Measurements from ENCODE around the gene CACNA1E. TPM values are rescaled to one million over a fixed set of nuclear protein-coding genes. Genes with fewer than 3 reads are reported as not detected.

Gene CACNA1E
- total and polyA plus RNA-seq, 7 experiments from 2014 or later: 0.07 TPM; not detected in 6

DNA sequence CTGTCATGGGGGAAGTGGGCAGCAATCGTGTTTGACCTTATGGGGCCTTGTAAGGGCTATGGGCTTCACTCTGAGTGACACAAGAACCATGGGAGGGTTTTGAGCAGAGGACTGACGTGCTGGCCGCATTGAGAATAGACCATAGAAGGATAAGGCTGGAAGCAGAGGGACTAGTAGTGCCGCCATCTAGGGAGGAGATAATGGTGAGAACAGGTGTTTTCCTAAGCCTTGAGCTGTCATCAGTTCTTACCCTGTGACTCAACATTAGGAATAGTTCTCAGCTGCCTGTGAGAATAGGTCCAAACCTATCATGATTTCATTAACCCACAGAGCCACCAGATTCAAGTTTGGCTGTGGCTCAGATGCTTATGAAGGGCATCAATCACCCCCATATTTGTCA is 228.5 kb downstream of the CACNA1E start:
- ATAC-seq (no peak), DNase-seq (no peak)
- H3K4me3 ChIP-seq (ENCODE audit: low read length): no peak overlapping the region
- CTCF ChIA-PET: no interaction called here
- no peaks in the 10 kb centered on the region for H3K36me3 ChIP-seq (ENCODE audit: control insufficient read depth in 2 of 3, insufficient read depth in 3 of 3, low read length in 3 of 3)
- POLR2A ChIA-PET: no interaction called here
- peaks cover 4 to 58% (median 9%) of the 10 kb centered on the region in 5 donors for H3K27me3 Mint-ChIP-seq
- H3K4me1 ChIP-seq (ENCODE audit: control insufficient read depth in 2 of 2, insufficient read depth in 2 of 2, low read length in 2 of 2): no peaks in the 10 kb centered on the region
- H3K36me3 Mint-ChIP-seq: no peaks in the 10 kb centered on the region
- H3K27me3 ChIP-seq (ENCODE audit: control insufficient read depth in 2 of 2, insufficient read depth in 2 of 2, low read length in 2 of 2): peaks cover 0 to 2% of the 10 kb centered on the region in 2 donors
- H3K9me3 Mint-ChIP-seq: peaks cover 0 to 9% (median 0%) of the 10 kb centered on the region in 11 donors
- H3K4me1 Mint-ChIP-seq: peaks cover 0 to 5% (median 0%) of the 10 kb centered on the region in 7 donors
- intact Hi-C loops (cut with micrococcal nuclease): no loop called here
- no peak overlapping the region for H3K4me3 Mint-ChIP-seq
- H3K27ac ChIP-seq (ENCODE audit: low read depth, low read length): no peak overlapping the region
- H3K9me3 ChIP-seq (ENCODE audit: control insufficient read depth in 2 of 3, low read length in 3 of 3): no peaks in the 10 kb centered on the region
- H3K27ac Mint-ChIP-seq: no peak overlapping the region

DNA sequence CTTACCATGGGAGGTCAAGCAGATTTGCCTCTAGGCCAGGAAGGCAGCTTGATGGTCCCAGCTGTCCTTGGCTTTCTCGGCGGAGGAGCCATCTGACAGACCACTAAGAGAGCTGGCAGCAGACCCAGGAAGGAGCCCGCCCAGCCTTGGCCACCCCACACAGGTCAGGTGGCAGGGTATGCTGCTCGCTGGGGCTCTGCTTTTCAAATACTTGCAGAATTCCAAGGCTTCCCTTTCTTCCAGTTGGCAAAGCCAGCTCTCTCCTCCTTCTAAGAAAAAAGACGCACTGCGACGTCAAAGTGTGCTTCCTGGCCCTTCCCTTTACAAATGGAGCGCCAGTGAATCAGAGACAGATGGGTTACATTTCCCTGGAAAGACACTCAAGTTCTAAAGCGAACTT is 229.4 kb downstream of the CACNA1E start:
- no peak for ATAC-seq
- Histone ChIP-seq H3K27ac (ENCODE audit: low read depth, low read length) (no peak overlapping the region), H3K9me3 (ENCODE audit: control insufficient read depth in 2 of 3, low read length in 3 of 3) (no peaks in the 10 kb centered on the region), H3K27me3 (ENCODE audit: control insufficient read depth in 2 of 2, insufficient read depth in 2 of 2, low read length in 2 of 2) (no peaks in the 10 kb centered on the region), H3K36me3 (ENCODE audit: control insufficient read depth in 2 of 3, insufficient read depth in 3 of 3, low read length in 3 of 3) (no peaks in the 10 kb centered on the region), H3K4me3 (ENCODE audit: low read length) (no peak overlapping the region), H3K4me1 (ENCODE audit: control insufficient read depth in 2 of 2, insufficient read depth in 2 of 2, low read length in 2 of 2) (no peaks in the 10 kb centered on the region)
- CTCF ChIA-PET: no interaction called here
- Mint-ChIP-seq H3K27me3 (peaks cover 4 to 59% (median 12%) of the 10 kb centered on the region in 5 donors), H3K9me3 (peaks cover 0 to 7% (median 0%) of the 10 kb centered on the region in 11 donors), H3K4me3 (no peak overlapping the region), H3K27ac (no peak overlapping the region), H3K36me3 (peaks cover 0 to 3% (median 0%) of the 10 kb centered on the region in 5 donors), H3K4me1 (peaks cover 0 to 5% (median 0%) of the 10 kb centered on the region in 7 donors)
- POLR2A ChIA-PET: no interaction called here
- no peak for DNase-seq
- intact Hi-C loops (cut with micrococcal nuclease): no loop called here

DNA sequence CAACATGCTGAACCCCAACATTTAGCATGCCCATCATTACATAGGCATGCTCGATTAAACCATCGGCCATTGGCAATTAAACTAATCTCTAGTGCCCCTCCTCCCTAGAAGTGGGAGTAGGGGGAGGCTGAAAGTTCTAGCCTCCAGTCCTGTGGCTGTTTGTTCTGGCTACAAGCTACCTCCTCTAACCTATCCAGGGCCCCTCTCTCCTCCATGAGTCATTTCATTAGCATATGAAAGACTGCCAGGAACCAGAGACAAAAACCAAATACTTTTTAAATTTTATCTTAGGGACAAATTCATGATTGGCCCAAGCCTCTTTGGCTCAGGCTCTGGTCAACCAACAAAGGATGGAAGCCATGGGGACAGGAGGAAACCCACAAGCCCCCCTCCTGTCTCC is 231.1 kb downstream of the CACNA1E start:
- CTCF ChIA-PET: no interaction called here
- no peak for ATAC-seq
- Histone ChIP-seq H3K36me3 (ENCODE audit: control insufficient read depth in 2 of 3, insufficient read depth in 3 of 3, low read length in 3 of 3) (no peaks in the 10 kb centered on the region), H3K27ac (ENCODE audit: low read depth, low read length) (no peak overlapping the region), H3K4me1 (ENCODE audit: control insufficient read depth in 2 of 2, insufficient read depth in 2 of 2, low read length in 2 of 2) (no peaks in the 10 kb centered on the region), H3K9me3 (ENCODE audit: control insufficient read depth in 2 of 3, low read length in 3 of 3) (no peaks in the 10 kb centered on the region), H3K27me3 (ENCODE audit: control insufficient read depth in 2 of 2, insufficient read depth in 2 of 2, low read length in 2 of 2) (no peaks in the 10 kb centered on the region), H3K4me3 (ENCODE audit: low read length) (no peak overlapping the region)
- H3K4me1 Mint-ChIP-seq: peaks cover 0 to 2% (median 0%) of the 10 kb centered on the region in 7 donors
- POLR2A ChIA-PET: no interaction called here
- no peak for DNase-seq
- peaks cover 0 to 3% (median 0%) of the 10 kb centered on the region in 5 donors for H3K36me3 Mint-ChIP-seq
- H3K4me3 Mint-ChIP-seq: no peak overlapping the region
- intact Hi-C loops (cut with micrococcal nuclease): no loop called here
- H3K27ac Mint-ChIP-seq: no peak overlapping the region
- H3K27me3 Mint-ChIP-seq: peaks cover 4 to 47% (median 8%) of the 10 kb centered on the region in 5 donors
- H3K9me3 Mint-ChIP-seq: no peaks in the 10 kb centered on the region

DNA sequence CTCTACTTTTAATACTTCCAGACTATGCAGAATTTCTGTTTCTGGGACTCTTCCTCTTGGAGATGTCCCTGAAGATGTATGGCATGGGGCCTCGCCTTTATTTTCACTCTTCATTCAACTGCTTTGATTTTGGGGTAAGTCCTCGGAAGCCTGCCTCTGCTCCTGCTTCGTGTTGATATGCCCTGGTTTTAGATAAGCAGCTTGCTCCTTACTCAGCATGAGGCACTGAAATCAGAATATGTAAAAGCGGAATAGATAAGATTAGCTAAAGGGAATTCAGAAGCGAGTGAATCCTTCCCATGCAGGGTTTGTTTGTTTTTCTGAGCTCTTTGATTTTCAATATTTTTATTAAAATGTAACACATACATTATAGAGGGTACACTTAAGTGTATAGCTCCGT is 234.7 kb downstream of the CACNA1E start:
- Mint-ChIP-seq H3K9me3 (peaks cover 0 to 3% (median 0%) of the 10 kb centered on the region in 11 donors), H3K4me3 (no peak overlapping the region), H3K27me3 (peaks cover 10 to 36% (median 12%) of the 10 kb centered on the region in 5 donors), H3K27ac (no peak overlapping the region), H3K4me1 (peaks cover 0 to 2% (median 0%) of the 10 kb centered on the region in 7 donors), H3K36me3 (peaks cover 0 to 3% (median 0%) of the 10 kb centered on the region in 5 donors)
- Histone ChIP-seq H3K27me3 (ENCODE audit: control insufficient read depth in 2 of 2, insufficient read depth in 2 of 2, low read length in 2 of 2) (no peaks in the 10 kb centered on the region), H3K27ac (ENCODE audit: low read depth, low read length) (no peak overlapping the region), H3K4me1 (ENCODE audit: control insufficient read depth in 2 of 2, insufficient read depth in 2 of 2, low read length in 2 of 2) (no peaks in the 10 kb centered on the region), H3K9me3 (ENCODE audit: control insufficient read depth in 2 of 3, low read length in 3 of 3) (no peaks in the 10 kb centered on the region), H3K36me3 (ENCODE audit: control insufficient read depth in 2 of 3, insufficient read depth in 3 of 3, low read length in 3 of 3) (no peaks in the 10 kb centered on the region), H3K4me3 (ENCODE audit: low read length) (no peak overlapping the region)
- DNase-seq (no peak), ATAC-seq (no peak)
- intact Hi-C loops (cut with micrococcal nuclease): no loop called here
- ChIA-PET POLR2A (interaction anchor here (0.6 kb wide), 1 partner anchor 599 kb away, joined by 3 read pairs; no protein-coding TSS in a partner anchor), CTCF (interaction anchor here (0.7 kb wide), 1 partner anchor 499 kb away, joined by 4 read pairs; no protein-coding TSS in a partner anchor)

DNA sequence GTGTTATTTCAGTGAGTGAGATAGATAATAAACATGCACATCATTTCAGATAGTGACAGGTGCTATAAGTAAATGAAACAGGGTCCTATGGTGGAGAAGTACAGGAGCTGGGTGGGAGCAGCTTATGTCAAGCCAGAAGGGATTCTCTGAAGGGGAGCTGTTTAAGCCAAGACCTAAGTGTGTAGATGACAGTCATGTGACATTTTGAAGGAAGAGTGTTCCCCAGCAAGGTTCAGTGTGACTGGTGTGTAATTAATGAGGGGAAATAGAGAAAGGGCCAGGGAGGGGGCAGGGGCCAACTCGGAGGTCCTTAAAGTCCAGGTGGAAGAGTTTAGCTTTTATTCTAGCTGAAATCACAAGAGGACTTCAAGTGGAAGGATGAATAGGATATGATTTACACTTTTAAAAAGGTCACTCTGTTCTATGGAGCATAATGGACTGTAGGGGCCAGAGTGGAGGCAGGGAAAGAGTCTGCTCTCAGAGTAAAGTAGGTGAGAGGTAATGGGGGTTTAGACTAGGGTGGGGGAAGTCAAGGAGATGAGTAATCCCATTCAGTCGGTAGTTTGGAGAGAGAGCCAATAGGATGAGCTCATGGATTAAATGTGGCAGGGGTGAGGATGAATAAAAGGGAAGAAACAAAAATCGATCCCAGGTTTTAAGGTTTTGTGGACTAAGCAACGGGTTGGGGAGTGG is 243.1 kb downstream of the CACNA1E start:
- ATAC-seq: no peak
- no peaks in the 10 kb centered on the region for H3K27me3 ChIP-seq (ENCODE audit: control insufficient read depth in 2 of 2, insufficient read depth in 2 of 2, low read length in 2 of 2)
- no peaks in the 10 kb centered on the region for H3K36me3 ChIP-seq (ENCODE audit: control insufficient read depth in 2 of 3, insufficient read depth in 3 of 3, low read length in 3 of 3)
- no peaks in the 10 kb centered on the region for H3K4me1 Mint-ChIP-seq
- peaks cover 0 to 9% (median 0%) of the 10 kb centered on the region in 11 donors for H3K9me3 Mint-ChIP-seq
- H3K4me1 ChIP-seq (ENCODE audit: control insufficient read depth in 2 of 2, insufficient read depth in 2 of 2, low read length in 2 of 2): no peaks in the 10 kb centered on the region
- POLR2A ChIA-PET: no interaction called here
- CTCF ChIA-PET: no interaction called here
- H3K27ac ChIP-seq (ENCODE audit: low read depth, low read length): no peak overlapping the region
- peaks cover 0 to 3% (median 0%) of the 10 kb centered on the region in 5 donors for H3K36me3 Mint-ChIP-seq
- no peak overlapping the region for H3K4me3 Mint-ChIP-seq
- H3K4me3 ChIP-seq (ENCODE audit: low read length): no peak overlapping the region
- H3K27me3 Mint-ChIP-seq: peaks cover 0 to 41% (median 14%) of the 10 kb centered on the region in 5 donors
- intact Hi-C loops (cut with micrococcal nuclease): no loop called here
- DNase-seq: no peak
- H3K27ac Mint-ChIP-seq: no peak overlapping the region
- H3K9me3 ChIP-seq (ENCODE audit: control insufficient read depth in 2 of 3, low read length in 3 of 3): no peaks in the 10 kb centered on the region

DNA sequence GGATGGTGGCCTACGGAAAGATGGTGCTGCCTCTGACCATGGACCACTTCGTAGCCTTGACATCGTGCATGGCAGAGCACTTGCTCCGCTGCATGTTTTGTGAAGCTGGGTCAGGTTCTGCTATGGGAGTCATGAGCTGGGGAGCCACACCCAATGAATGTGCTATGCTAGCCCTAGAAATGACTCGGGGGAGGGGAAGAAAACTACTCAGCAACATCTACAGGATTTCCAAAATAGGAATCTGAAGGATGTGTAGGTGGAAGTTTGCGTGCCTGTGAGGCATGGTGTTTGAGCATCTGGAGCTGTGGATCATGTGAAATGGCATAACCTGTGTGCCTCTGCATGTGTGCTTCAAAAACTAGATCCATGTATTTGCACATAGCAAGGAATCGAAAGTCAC is 247.3 kb downstream of the CACNA1E start:
- Mint-ChIP-seq H3K27ac (no peak overlapping the region), H3K36me3 (no peaks in the 10 kb centered on the region), H3K4me1 (no peaks in the 10 kb centered on the region), H3K27me3 (peaks cover 0 to 38% (median 15%) of the 10 kb centered on the region in 5 donors), H3K9me3 (peaks cover 0 to 9% (median 0%) of the 10 kb centered on the region in 11 donors), H3K4me3 (no peak overlapping the region)
- Histone ChIP-seq H3K27ac (ENCODE audit: low read depth, low read length) (no peak overlapping the region), H3K4me1 (ENCODE audit: control insufficient read depth in 2 of 2, insufficient read depth in 2 of 2, low read length in 2 of 2) (no peaks in the 10 kb centered on the region), H3K27me3 (ENCODE audit: control insufficient read depth in 2 of 2, insufficient read depth in 2 of 2, low read length in 2 of 2) (no peaks in the 10 kb centered on the region), H3K9me3 (ENCODE audit: control insufficient read depth in 2 of 3, low read length in 3 of 3) (no peaks in the 10 kb centered on the region), H3K4me3 (ENCODE audit: low read length) (no peak overlapping the region), H3K36me3 (ENCODE audit: control insufficient read depth in 2 of 3, insufficient read depth in 3 of 3, low read length in 3 of 3) (no peaks in the 10 kb centered on the region)
- ChIA-PET POLR2A (no interaction called here), CTCF (no interaction called here)
- intact Hi-C loops (cut with micrococcal nuclease): no loop called here
- DNase-seq: no peak
- no peak for ATAC-seq

All from naive thymus-derived CD4-positive, alpha-beta T cell (primary cell).